Measurements from ENCODE around the gene OR2M7. TPM values are rescaled to one million over a fixed set of nuclear protein-coding genes. Genes with fewer than 3 reads are reported as not detected.

OR2M7 gene
- total and polyA plus RNA-seq, 2 of the 8 experiments (the other 6 are each of a cell fraction or from before 2014, with no cell fraction given), result not detected

DNA sequence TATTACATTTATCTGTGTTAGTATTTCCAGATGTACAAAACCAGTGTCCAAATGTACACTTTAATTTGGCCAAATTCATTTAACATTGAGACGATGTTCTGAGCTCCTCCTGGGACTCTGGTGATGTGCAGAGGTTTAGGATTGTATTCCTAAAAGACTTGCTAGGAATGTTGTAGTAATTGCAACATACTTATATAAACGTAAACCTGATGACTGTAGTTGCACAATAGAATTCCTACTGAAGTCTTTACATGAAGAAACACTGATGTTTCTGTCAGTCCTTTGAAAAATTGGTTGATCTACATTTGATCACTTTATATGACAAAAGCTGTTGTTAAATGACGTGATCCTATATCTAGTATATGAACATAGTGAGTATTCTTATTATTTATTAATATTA lies 19.1 kb upstream of the OR2M7 start:
- Histone ChIP-seq H3K23me2 (ENCODE audit: low read depth, low read length) (no peaks in the 10 kb centered on the region), H3K9ac (replicated peaks in 1 of 4; ENCODE audit: extremely low read depth in 1 of 4, low read depth in 3 of 4, low read length in 3 of 4) (no peak overlapping the region), H3K23ac (ENCODE audit: insufficient read length) (no peak overlapping the region), H3K4me2 (ENCODE audit: insufficient read depth in 1 of 2, low read depth in 2 of 2, low read length in 2 of 2) (no peak overlapping the region), H2BK12ac (ENCODE audit: low read depth, low read length) (no peak overlapping the region), H2AFZ (ENCODE audit: low read length) (no peak overlapping the region), H3K79me1 (ENCODE audit: low read depth, low read length) (no peaks in the 10 kb centered on the region), H2AK5ac (ENCODE audit: low read depth, low read length) (no peak overlapping the region), H2BK20ac (ENCODE audit: low read length) (no peak overlapping the region), H3K14ac (ENCODE audit: insufficient read length) (no peak overlapping the region), H4K91ac (replicated peaks; ENCODE audit: insufficient read length, low read length) (no peak overlapping the region), H3K27me3 (replicated peaks in 1 of 4; ENCODE audit: control insufficient read depth in 3 of 4, extremely low read depth in 1 of 4, insufficient read depth in 3 of 4, low read length in 3 of 4) (no peaks in the 10 kb centered on the region), H3K36me3 (ENCODE audit: control insufficient read depth in 2 of 4, insufficient read depth in 4 of 4, low read length in 3 of 4) (no peaks in the 10 kb centered on the region), H3K9me3 (ENCODE audit: insufficient read depth in 2 of 2, low read depth in 1 of 2, low read length in 1 of 2) (peaks cover 32 to 51% of the 10 kb centered on the region in 2 experiments), H4K8ac (ENCODE audit: extremely low read depth, insufficient read depth, low read length) (no peak overlapping the region), H2BK5ac (ENCODE audit: low read depth, low read length) (no peak overlapping the region), H3K4ac (replicated peaks; ENCODE audit: insufficient read length, low read depth, low read length) (no peak overlapping the region), H4K5ac (ENCODE audit: insufficient read length, low read depth, low read length) (no peak overlapping the region), H3K4me1 (replicated peaks in 1 of 4; ENCODE audit: control insufficient read depth in 3 of 4, insufficient read depth in 4 of 4, low read length in 3 of 4) (no peaks in the 10 kb centered on the region), H3K27ac (ENCODE audit: low read depth, low read length) (no peak overlapping the region), H3K79me2 (ENCODE audit: control insufficient read depth in 1 of 2, insufficient read depth in 2 of 2, low read length in 2 of 2) (no peaks in the 10 kb centered on the region), H4K20me1 (replicated peaks in 1 of 2; ENCODE audit: control insufficient read depth in 1 of 2, insufficient read depth in 2 of 2, low read length in 2 of 2) (no peaks in the 10 kb centered on the region), H3K56ac (replicated peaks; ENCODE audit: insufficient read length, low read depth, low read length) (no peak overlapping the region), H2BK15ac (ENCODE audit: low read length) (no peak overlapping the region), H3K4me3 (ENCODE audit: extremely low read depth in 1 of 4, insufficient read depth in 2 of 4, low read depth in 3 of 4, low read length in 4 of 4) (no peak overlapping the region), H3K18ac (ENCODE audit: extremely low read depth, low read length) (no peak overlapping the region), H2BK120ac (replicated peaks; ENCODE audit: low read depth, low read length) (no peak overlapping the region)
- DNase-seq (ENCODE audit: low read depth in 1 of 2, low spot score in 2 of 2), result no peak
- no peak for FAIRE-seq
- ChIA-PET POLR2A (ENCODE audit: partially characterized antibody) (no interaction called here), CTCF (ENCODE audit: partially characterized antibody) (no interaction called here)
- WGBS, 2 experiments (ENCODE audit: extremely low coverage in 1 of 2, insufficient coverage in 1 of 2, insufficient read length in 1 of 2, insufficient replicate concordance in 2 of 2, low coverage in 1 of 2, low lambda C conversion rate in 2 of 2, missing lambda C conversion rate in 1 of 2), result 45% methylated on average over 3 of the region's 3 CpGs; no CpG with 5 or more reads in 1 of the 2 experiments
- no peak for TF ChIP-seq GABPA (IDR thresholded peaks at IDR 0.05; ENCODE audit: borderline replicate concordance, insufficient read depth, low read length)
- no peak for TF ChIP-seq CHD1 (IDR thresholded peaks at IDR 0.05; ENCODE audit: low read depth, low read length)
- TF ChIP-seq RXRA (IDR thresholded peaks at IDR 0.05; ENCODE audit: insufficient read depth, low read depth, low read length), result no peak
- TF ChIP-seq USF2 (IDR thresholded peaks at IDR 0.05; ENCODE audit: low read length), result no peak
- no peak for TF ChIP-seq SUZ12 (IDR thresholded peaks at IDR 0.05; ENCODE audit: low read length)
- TF ChIP-seq POU5F1 (IDR thresholded peaks at IDR 0.05; ENCODE audit: low read depth, low read length), result no peak
- TF ChIP-seq, protein P1, sequence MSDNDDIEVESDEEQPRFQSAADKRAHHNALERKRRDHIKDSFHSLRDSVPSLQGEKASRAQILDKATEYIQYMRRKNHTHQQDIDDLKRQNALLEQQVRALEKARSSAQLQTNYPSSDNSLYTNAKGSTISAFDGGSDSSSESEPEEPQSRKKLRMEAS (IDR thresholded peaks at IDR 0.05), result no peak
- no peak for TF ChIP-seq SIN3A (conservative IDR thresholded peaks at IDR 0.05 in 1 of 2, IDR thresholded peaks at IDR 0.05 in 1 of 2; ENCODE audit: low read depth in 1 of 2, low read length in 2 of 2)
- no peak for TF ChIP-seq SP2 (IDR thresholded peaks at IDR 0.05; ENCODE audit: low read length)
- no peak for TF ChIP-seq RBBP5 (IDR thresholded peaks at IDR 0.05; ENCODE audit: borderline replicate concordance, low read depth, low read length)
- no peak for TF ChIP-seq HDAC2 (IDR thresholded peaks at IDR 0.05; ENCODE audit: borderline replicate concordance in 1 of 2, low read depth in 2 of 2, low read length in 2 of 2)
